ENCODE measurements around the gene MDFI.

The MDFI gene

GRCh38 chr6:41674231-41675000 lies 36.1 kb downstream of the MDFI start:
- FAIRE-seq: no peak

GRCh38 chr6:41675176-41675775 lies 37.0 kb downstream of the MDFI start:
- no peak for FAIRE-seq

GRCh38 chr6:41675992-41676391 lies 37.7 kb downstream of the MDFI start:
- FAIRE-seq: no peak

GRCh38 chr6:41676431-41676830 lies 38.2 kb downstream of the MDFI start:
- no peak for FAIRE-seq

GRCh38 chr6:41677124-41677921 lies 39.1 kb downstream of the MDFI start:
- FAIRE-seq: no peak

- FAIRE-seq: no peak
Measured at GRCh38 chr6:41678511-41679084, 40.3 kb downstream of the MDFI start.

- FAIRE-seq: no peak
Measured at GRCh38 chr6:41679696-41680095, 41.4 kb downstream of the MDFI start.

- no peak for FAIRE-seq
Measured at GRCh38 chr6:41680182-41680965, 42.1 kb downstream of the MDFI start.

- no peak for FAIRE-seq
Measured at GRCh38 chr6:41682056-41682477, 43.8 kb downstream of the MDFI start.

- no peak for FAIRE-seq
Measured at GRCh38 chr6:41682497-41683272, 44.4 kb downstream of the MDFI start.

GRCh38 chr6:41683273-41683522 lies 44.9 kb downstream of the MDFI start:
- FAIRE-seq: no peak

- FAIRE-seq: no peak
Measured at GRCh38 chr6:41683523-41684310, 45.4 kb downstream of the MDFI start.

GRCh38 chr6:41684311-41685180 lies 46.3 kb downstream of the MDFI start:
- no peak for FAIRE-seq

GRCh38 chr6:41685641-41686380 lies 47.5 kb downstream of the MDFI start:
- FAIRE-seq: no peak

GRCh38 chr6:41687501-41688175 lies 49.4 kb downstream of the MDFI start:
- FAIRE-seq: no peak

GRCh38 chr6:41688256-41688965 lies 50.1 kb downstream of the MDFI start:
- FAIRE-seq: no peak

GRCh38 chr6:41689171-41690008 lies 51.1 kb downstream of the MDFI start:
- FAIRE-seq: no peak
